Measurements from ENCODE around the gene KRTAP5-5.
A peak's percentile ranks its signal among the peaks of the same experiment; 100 is the strongest.
"Not testable (repeated sequence)": the region's sequence is repeated elsewhere in the genome, so short reads cannot be mapped to it uniquely, and the experiment has no call there.

Gene KRTAP5-5

DNA sequence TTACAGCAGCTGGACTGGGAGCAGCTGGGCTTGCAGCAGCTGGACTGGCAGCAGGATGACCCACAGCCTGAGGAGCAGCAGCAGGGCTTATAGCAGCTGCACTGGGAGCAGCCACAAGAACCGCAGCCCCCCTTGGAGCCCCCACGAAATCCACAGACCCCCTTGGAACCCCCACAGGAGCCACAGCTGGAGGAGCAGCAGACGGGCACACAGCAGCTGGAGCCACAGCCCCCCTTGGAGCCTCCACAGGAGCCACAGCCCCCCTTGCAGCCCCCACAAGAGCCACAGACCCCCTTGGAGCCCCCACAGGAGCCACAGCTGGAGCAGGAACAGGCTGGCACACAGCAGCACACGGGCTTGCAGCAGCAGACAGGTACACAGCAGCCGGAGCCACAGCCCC is 21.7 kb upstream of the KRTAP5-5 start:
- not testable (repeated sequence) for DNase-seq

DNA sequence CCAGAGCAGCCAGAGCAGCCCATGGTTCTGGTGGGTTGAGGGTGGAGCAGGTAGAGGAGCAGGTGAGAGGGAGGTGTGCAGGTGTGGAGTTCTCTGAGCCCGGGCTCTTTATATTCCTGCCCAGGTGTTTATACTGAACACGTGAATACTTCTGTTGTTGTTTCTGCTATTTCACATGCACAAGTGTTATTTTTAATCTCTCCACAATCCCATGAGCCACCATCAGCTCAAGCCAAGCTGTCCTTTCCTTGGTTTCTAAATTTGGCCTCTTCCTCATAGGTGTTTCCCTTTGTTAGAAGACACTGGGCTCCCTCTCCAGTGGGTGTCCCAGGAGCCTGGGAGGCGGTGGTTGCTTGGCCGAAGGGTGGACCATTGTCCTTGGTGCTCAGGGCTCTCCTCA is 21.2 kb upstream of the KRTAP5-5 start, which contains the start of gene KRTAP5-3:
KRTAP5-3 (minus strand) TSS at position 101 of the 400 bp plus-strand sequence; CDS start at position 23, 78 bp downstream.
- no peak for DNase-seq

DNA sequence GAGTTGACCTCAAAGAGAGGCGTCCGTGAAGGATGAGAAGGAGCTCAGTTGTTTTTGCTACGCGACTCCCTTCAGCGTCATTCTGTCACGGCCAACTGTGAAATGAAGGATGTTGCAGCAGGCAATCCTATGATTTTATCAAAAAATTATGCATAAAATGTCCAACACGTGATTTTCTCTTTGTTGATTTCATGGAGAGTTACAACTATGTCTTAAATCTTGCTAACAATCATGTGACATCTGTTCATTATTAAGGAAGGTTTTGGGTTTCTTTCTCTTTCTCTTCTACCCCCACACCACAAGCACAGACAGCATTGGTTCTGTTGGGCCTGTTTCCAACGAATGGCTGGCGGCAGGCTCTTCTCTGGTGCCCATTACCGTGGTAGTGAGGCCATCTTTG is 11.3 kb upstream of the KRTAP5-5 start:
- no peak for DNase-seq

DNA sequence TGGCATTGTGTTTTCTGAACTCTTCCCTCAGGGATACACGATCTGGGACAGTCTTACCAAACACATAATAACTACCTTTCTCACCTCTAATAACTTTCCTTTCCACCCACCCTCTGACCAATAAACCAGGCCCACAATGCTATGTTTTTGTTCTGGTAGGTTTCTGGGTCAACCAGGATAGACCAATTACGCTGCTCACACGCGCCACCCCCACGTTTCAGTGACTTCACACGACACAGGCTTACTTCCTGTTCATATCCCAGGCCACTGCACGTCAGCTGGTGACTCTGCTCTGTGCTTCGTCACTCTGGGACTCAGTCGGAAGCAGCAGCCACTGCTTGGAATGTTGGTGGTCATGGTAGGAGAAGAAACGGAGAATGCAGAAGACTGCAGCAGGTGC is 10.1 kb upstream of the KRTAP5-5 start:
- DNase-seq = no peak

DNA sequence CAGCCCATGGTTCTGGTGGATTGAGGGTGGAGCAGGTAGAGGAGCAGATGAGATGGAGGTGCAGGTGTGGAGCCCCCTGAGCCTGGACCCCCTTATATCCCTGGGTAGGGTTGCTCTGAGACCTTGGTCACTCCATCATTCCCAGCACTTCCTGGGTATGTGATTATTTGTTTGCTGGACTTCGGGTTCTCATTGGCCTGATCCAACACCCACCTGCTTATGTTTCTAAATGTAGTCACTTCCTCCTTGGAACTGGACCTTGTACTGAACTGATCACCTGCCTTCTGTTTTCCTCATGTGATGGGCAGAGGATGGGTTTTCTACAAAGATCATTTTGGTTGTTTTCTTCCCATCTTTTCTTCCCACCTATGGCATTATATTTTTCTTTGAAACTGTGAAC is 7.5 kb upstream of the KRTAP5-5 start, which contains the start of gene KRTAP5-4:
KRTAP5-4 (minus strand) TSS at position 53 of the 400 bp plus-strand sequence; CDS start at position 8, 45 bp downstream.
- no peak for DNase-seq

DNA sequence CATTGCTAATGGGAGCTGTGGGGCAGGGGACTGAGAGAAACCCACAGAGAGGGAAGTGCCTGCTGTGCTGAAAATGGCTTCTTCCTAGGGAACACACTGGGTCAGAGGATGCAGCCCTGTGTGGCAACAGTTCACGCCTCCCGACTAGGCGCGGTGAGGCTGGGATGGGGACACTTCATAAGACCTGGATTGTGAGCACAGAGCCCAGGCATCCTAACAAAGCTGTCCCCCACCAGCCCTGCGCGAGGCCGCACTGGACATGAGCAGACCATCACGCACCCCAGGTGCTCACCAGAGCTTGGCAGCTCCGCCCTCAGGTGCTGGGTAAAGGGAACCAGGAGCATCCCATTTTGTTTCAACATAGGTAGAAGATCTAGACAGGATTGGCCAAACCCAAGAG is 5.9 kb upstream of the KRTAP5-5 start:
- no peak for DNase-seq

DNA sequence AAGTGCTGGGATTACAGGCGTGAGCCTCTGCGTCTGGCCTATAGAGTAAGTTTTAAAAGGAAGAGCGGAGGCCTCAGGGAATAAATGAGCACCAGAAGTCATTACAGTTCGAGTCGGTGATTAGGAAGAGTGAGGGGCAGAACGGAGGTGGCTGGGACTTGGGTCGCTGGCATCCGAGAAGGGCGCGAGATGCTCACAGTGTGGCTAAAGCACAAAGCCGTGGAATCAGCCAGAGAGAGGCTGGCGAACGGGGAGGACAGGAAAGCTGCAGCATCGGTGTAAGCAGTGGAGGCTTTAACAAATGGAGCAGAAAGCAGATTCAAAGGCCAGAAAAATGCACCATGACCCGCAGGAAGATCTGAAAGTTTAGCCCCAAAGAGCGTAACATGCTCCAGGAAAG is 5.0 kb upstream of the KRTAP5-5 start:
- no peak for DNase-seq

DNA sequence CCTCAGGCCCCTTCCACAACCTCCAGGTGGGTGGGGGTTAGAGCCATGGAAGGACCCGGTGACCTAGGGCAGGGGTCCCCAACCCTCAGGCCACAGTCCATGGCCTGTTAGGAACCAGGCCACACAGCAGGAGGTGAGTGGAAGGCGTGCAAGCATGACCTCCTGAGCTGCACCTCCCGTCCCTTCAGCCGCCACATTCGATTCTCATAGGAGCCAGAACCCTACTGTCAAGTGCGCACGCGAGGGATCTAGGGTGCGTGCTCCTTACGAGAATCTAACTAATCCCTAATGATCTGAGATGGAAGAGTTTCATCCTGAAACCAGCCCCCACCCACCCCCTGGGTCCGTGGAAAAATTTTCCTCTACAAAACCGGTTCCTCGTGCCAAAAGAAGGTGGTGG is 4.0 kb upstream of the KRTAP5-5 start:
- no peak for DNase-seq

DNA sequence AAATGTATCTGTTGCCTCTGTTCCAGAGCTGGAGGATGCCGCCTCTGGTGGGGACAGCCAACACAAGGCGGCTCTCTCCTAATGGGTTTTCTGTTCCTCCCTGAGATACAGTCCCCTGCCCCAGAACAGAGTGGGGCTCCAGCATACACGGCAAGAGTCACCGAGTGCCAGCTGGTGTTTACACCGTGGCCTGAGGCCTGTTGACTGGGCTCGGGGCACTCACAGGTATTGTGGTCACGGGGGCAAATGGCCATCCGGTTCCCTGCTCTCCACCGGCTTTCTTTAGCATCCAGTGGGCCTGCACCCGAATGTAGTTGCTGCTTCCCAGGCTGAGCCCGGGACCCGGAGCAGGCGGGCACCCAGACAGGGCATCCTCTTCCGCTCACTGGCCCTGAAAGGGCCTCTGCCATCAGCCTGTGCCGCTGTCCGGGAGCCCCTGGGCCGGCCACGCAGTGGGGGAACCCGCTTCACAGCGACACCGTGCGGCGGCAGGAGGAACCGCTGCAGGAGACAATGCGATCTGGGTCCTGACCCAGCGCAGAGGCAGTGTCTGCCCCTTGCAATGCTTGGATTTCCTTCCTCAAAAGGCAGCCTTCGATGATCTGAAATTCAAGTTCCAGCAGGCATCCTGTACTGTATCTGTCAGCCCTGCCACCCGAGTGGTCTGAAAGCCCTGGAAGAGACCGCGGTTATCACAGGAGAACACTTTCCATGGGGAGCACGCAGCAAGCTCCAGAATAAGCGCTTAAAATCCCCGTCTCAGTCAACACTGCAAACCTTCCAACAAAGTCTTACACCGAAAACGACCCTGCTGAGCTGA is 859 bp upstream of the KRTAP5-5 start:
- peak; percentile 30 for DNase-seq

DNA sequence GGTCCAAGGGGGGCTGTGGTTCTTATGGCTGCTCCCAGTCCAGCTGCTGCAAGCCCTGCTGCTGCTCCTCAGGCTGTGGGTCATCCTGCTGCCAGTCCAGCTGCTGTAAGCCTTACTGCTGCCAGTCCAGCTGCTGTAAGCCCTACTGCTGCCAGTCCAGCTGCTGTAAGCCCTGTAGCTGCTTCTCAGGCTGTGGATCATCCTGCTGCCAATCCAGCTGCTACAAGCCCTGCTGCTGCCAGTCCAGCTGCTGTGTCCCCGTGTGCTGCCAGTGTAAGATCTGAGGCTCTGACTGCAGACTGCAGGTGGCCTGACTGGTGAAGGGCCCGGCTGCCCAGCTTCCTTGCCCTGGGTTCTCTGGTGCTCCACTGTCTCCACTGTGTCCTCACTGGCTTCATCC is 696 bp downstream of the KRTAP5-5 start:
- DNase-seq = no peak

DNA sequence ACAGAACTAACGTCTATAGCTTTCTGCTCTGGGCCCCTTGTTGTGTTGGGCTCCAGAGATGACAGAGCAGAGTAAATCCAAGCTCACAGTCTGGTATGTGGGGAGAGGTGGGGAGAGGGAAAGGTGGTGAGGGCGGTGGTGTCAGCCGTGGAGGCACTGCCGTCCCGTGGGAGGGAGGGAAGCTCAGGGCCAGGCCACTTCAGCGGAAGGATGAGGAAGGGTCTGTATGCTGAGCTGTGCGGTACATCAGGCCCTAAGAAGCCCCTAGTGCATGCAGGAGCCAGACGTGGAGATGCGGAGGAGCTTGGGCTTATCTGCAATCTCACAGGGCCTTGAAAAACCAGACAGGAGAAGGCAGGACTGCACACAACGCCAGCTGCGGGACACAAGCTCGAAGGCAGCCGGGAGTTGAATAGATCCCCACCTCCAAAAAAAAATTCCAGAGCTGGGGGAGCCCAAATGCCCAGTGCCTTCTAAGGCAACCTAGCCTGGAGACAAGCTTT is 1.5 kb downstream of the KRTAP5-5 start:
- no peak for DNase-seq

DNA sequence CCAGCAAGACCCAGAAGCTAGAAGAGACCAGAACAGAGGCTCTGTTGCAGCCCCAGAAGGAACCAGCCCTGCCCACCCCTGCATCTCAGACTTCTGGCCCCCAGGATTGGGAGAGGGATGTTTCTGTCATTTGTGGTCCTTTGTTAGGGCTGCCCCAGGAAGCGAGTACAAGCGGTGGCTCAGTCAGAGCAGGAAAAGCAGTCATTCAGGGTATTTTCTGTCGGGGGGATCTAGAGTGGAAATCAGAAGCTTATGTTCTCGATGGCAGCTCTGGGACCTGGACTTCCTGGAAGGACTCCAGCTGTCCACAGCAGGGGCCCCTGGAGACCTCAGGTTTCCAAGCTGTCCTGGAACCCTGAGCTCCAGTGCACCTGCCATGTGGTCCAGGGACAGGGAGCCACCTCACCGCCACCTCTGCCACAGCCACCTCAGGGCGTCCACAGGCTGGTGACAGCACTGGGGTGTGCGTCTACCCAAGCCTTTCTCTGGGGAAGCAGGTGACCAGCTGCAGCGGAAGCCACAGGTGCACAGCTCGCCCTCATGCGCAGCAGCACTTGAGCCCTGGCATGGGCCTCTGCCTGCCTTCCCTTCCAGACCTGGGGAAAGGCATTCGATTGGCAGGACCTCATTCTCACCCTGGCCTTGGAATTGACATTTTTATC is 2.6 kb downstream of the KRTAP5-5 start:
- DNase-seq = no peak

DNA sequence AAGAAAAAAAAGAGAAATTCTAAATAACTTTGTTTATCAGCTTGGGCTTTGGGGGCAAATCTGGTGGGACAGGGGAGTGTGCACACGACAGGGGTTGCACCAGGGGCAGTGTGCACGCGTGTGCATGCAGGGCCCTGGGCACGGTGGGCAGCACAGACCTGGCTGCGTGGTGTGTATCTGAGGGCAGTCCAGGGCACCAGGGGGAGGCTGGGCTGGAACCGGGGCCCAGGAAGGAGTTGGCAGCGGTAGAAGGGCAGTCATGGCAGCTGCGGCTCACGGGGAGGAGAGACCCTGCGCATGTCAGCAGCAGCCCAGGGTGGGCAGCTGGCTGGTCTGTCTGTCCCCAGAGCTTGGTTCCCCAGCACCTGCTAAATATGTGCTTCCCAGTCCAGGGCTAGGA is 4.3 kb downstream of the KRTAP5-5 start:
- DNase-seq = no peak

DNA sequence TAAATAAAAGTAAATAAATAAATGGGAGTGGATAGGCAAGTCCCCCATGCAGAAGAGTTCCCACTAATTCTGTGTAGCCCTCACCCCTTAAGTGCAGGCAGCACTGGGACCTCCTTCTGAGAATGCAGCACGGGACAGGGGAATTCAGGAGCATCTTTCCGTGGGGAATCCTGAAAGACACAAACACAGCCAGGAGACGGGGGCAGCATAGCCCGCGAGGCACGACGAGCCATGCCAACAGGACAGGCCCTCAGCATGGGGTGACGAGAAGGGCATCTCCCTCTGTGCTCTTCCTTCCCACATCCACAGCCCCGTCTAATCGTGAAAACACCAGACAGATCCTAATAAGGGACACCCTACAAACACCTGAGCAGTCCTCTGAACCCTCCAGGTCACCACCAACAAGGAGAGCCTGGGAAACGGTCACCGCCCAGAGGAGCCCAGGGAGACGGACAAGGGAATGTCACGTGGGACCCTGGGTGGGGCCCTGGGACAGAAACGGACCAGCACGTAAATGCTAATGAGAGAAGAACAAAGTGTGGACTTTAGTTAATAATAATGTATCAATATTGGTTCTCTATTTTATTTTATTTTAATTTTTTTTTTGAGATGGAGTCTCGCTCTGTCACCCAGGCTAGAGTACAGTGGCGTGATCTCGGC is 6.8 kb downstream of the KRTAP5-5 start:
- no peak for DNase-seq

DNA sequence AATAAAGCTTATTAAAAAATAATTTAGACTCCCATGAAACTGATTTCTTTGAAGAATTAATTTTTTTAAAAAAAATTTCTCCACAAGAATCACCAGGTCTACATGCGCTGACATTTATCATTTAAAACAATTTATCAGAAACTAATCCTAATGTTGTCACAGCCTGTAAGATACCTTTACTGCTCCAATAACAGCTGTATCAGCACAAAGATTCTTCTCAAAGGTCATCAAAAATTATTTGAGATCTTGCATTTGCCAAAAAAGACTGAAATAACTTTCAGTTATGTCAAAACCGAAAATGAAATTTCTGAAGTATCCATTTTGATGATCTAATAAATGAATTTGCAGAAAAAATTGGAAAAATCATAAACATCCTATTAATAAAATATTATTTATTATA is 8.1 kb downstream of the KRTAP5-5 start:
- DNase-seq = no peak

DNA sequence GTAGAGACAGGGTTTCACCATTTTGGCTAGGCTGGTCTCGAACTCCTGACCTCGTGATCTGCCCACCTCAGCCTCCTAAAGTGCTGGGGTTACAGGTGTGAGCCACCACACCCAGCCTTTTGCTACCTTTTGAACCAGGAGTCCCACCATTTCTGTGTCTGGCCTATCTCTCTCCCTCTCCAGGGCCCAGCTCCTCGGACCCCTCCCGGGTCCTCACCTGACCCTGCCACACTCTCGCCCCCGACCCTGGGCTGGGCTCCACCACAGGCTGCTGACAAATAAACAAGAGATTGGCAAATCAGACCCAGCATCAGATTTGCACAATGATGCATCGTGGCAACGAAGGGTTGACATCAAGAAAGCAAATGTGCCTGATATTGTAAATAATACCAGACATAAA is 8.8 kb downstream of the KRTAP5-5 start:
- DNase-seq = no peak

DNA sequence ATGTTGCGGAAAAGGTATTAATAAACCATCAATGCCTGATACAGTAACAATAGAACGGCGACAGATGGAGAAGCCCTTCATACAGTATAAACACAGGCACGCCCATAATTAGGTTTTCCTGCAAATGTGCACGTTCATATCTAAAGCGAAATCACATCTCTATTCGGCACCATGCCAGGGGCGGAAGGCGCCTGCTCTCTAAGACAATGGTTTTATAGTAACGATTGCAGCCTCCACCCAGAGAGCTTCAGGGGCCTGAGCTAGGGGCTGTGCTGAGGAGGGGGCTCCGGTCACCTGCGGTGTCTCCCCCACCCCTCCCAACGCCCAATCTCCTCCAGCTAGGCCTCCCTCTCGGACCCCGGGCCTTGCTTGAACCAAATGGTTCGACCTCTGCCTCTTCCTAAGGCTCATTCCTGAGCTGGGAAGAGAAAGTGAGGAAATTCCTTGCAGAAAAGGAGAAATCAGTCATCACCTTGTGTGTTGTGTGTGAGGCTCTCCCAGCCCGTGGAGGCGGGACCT is 9.6 kb downstream of the KRTAP5-5 start:
- peak; percentile 9 for DNase-seq

DNA sequence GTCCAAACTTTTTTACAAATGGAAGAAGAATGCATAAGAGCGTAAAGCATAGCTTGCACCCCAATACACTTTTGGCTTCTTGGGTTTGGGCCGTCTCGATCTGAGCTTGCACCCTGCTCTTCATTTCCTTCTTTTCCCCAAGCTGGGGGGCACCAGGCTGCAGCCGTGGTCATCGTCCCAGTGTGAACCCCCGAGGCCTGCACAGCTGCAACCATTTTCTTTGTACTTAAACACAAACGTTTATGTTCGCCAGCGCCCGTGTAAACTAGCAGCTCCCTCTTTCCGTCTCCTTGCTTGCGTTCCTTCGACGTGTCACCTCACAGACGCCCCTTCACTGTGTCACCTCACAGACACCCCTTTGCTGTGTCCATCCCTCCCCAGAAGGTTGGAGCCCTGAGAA is 10.1 kb downstream of the KRTAP5-5 start:
- DNase-seq = no peak

DNA sequence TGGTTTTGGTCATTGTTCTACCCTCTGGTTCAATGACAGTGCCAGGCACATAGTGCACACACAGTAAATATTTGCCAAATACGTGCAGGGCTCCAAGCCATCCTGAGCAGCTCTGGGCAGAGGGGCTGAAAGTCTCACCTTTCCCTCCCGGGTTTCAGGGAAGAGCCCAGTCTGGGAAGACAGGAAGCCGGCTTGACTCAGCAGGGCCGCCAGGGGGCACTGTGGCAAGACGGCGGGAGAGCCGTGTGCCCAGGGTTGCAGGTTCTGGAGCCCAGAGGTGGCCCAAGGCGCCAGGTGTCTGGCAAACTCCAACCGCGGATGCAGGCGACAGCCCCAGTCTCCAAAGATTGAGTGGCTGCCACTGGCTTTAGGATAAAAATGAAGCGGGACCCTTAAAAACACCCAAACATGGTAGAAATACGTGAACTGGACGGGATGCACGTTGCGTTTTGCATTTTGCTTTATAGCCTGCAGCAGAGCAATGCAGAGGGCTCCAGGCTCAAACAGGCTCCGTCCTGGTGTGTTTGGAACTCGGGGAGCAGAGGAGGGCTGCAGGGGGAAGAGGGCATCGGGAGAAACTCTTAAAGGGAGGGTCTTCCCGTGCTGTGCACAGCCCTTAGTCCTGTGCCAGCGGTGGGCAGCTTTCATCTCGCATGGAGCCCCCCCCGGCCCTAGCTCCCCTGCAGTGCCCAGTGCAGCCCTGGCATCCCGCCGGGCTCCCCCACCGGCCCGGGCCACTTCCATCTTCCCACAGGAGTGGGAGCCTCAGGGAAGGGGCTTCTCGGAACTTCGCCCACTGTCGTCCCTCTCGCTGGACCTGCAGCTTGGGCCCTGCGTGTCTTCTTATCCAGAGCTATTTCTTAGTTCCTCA is 10.7 kb downstream of the KRTAP5-5 start:
- peak; percentile 50 for DNase-seq

DNA sequence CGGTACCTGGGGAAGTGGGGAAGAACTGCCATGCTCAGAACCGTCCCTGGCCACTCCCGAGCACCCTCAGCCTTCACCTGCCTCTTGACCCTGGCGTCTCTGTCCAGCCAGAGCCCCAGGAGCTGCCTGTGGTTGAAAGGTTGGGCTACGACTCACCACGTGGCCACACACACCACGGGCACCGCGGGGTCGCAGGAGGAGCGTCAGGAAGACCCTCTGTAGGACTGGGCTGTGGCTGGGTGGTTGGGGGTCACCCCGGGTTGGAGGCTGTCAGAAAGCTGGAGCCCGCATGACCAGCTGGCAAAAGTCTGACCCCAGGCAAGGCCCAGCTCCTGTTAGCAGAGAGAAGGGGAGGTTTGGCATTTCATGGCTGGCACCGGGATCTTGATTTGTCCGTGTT is 11.5 kb downstream of the KRTAP5-5 start:
- no peak for DNase-seq

DNA sequence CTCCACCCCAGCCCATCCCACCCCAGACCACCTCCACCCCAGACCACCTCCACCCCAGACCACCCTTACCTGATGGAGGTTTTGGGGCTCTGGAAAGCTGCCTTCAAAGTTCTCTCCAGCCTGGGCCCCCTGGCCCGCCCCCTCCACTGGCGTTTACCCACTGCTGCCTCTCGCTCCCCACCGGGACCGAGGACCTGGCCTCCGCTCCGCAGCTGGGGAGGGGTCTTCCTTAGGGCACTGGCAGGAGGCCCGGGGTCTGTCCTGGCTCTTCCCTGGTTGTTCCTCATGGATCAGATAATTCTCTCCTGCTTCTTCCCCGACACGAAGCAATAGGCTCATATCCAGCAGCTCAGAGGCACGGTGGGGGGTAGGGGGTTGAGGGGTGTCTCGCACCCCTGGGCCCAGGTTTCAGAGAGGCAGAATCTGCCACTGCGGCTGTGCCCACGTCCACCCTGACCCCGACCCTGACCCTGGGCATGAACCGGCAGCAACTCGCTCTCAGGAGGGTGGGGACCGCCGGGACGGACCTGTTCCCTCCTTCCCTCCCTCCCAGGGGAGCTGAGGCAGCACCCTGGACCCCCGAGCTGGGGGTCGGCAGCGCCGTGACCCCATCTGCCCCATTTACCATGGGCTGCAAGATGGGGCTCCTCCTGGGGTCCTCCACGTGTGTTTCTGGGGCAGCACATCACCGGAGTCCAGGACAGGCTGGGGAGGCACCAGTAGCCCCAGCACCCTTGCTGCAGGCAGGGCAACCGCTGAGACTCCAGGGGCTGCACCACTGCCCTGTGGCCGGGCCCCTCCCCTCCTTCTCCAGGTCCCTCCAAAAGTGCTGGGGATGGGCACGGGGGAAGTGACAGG is 12.9 kb downstream of the KRTAP5-5 start:
- DNase-seq = no peak
